ENCODE data around the gene CLEC18C.
"Not testable (repeated sequence)": the region's sequence is repeated elsewhere in the genome, so short reads cannot be mapped to it uniquely, and the experiment has no call there.

The CLEC18C gene

GRCh38 chr16:70223971-70224513 lies 50.5 kb downstream of the CLEC18C start:
- peak overlapping the region in 8 of 11 experiments; percentile 26 to 56 (median 46); a peak in 12 of 22 replicates for H3K4me2 ChIP-seq
- H3K4me1 ChIP-seq = peaks cover 10 to 21% (median 15%) of the 10 kb centered on the region in 10 experiments; a peak in 19 of 20 replicates
- peak overlapping the region in 6 of 11 experiments; percentile 44 to 69 (median 53); a peak in 10 of 22 replicates for H3K27ac ChIP-seq
- H3K9me3 ChIP-seq (replicated peaks in 1 of 11); H3K4me3 ChIP-seq; H3K27me3 ChIP-seq; H4K20me1 ChIP-seq: not testable (repeated sequence)
- peak overlapping the region in 4 of 11 experiments; percentile 32 to 50 (median 44); a peak in 3 of 22 replicates for H3K9ac ChIP-seq
- peaks cover 26 to 51% (median 44%) of the 10 kb centered on the region in 11 experiments; a peak in 20 of 22 replicates for H3K36me3 ChIP-seq

- H3K9me3 ChIP-seq (replicated peaks in 1 of 11); H3K27me3 ChIP-seq; H3K9ac ChIP-seq; H3K4me2 ChIP-seq; H3K4me3 ChIP-seq; H4K20me1 ChIP-seq: not testable (repeated sequence)
- Histone ChIP-seq H3K27ac (peak overlapping the region in 4 of 11 experiments; percentile 27 to 58 (median 48); a peak in 6 of 22 replicates), H3K4me1 (peaks cover 10 to 21% (median 15%) of the 10 kb centered on the region in 10 experiments; a peak in 19 of 20 replicates), H3K36me3 (peaks cover 21 to 51% (median 41%) of the 10 kb centered on the region in 11 experiments; a peak in 20 of 22 replicates)
Observed at GRCh38 chr16:70224645-70225044, 51.1 kb downstream of the CLEC18C start.

- H3K27ac ChIP-seq; H3K9me3 ChIP-seq (replicated peaks in 1 of 11); H3K4me3 ChIP-seq; H4K20me1 ChIP-seq; H3K9ac ChIP-seq; H3K27me3 ChIP-seq; H3K4me2 ChIP-seq: not testable (repeated sequence)
- Histone ChIP-seq H3K36me3 (peaks cover 19 to 50% (median 38%) of the 10 kb centered on the region in 11 experiments; a peak in 20 of 22 replicates), H3K4me1 (peaks cover 10 to 21% (median 15%) of the 10 kb centered on the region in 10 experiments; a peak in 19 of 20 replicates)
Observed at GRCh38 chr16:70225430-70225829, 51.8 kb downstream of the CLEC18C start.

- H3K9ac ChIP-seq; H3K27ac ChIP-seq; H3K27me3 ChIP-seq; H4K20me1 ChIP-seq; H3K4me2 ChIP-seq; H3K4me3 ChIP-seq; H3K9me3 ChIP-seq (replicated peaks in 1 of 11): not testable (repeated sequence)
- peaks cover 10 to 21% (median 15%) of the 10 kb centered on the region in 10 experiments; a peak in 19 of 20 replicates for H3K4me1 ChIP-seq
- H3K36me3 ChIP-seq = peaks cover 19 to 50% (median 38%) of the 10 kb centered on the region in 11 experiments; a peak in 20 of 22 replicates
Observed at GRCh38 chr16:70226024-70226423, 52.4 kb downstream of the CLEC18C start.

- not testable (repeated sequence) for H3K27ac ChIP-seq
Observed at GRCh38 chr16:70231831-70232230, 58.2 kb downstream of the CLEC18C start.

More at GRCh38 chr16:70231831-70232230, 58.2 kb downstream of the CLEC18C start:
- H3K9ac ChIP-seq; H4K20me1 ChIP-seq; H3K9me3 ChIP-seq (replicated peaks in 1 of 11); H3K27me3 ChIP-seq; H3K4me2 ChIP-seq; H3K4me1 ChIP-seq; H3K4me3 ChIP-seq: not testable (repeated sequence)
- H3K36me3 ChIP-seq = peaks cover 32 to 74% (median 50%) of the 10 kb centered on the region in 11 experiments; a peak in 21 of 22 replicates

All from BLaER1 treated with 17β-estradiol and CSF1 and Interleukin-3, amounts not matched to agents 10 nM and 100 nM (cell line).